CD4-positive, alpha-beta T cell treated with Interleukin-15 for 4 hours (primary cell): ENCODE data around the gene EPHA6.
"Not testable (repeated sequence)": the region's sequence is repeated elsewhere in the genome, so short reads cannot be mapped to it uniquely, and the experiment has no call there.

Experiments
- DNase-seq: peaks from one replicate; pipeline ENCODE4 v3.0.0-alpha.2; 2020; ENCODE audit warnings: low spot score

Gene EPHA6

GRCh38 chr3:97181704-97182103 is 367.3 kb downstream of the EPHA6 start:
- DNase-seq = no peak

- no peak for DNase-seq
Observed at GRCh38 chr3:97187771-97188170, 373.4 kb downstream of the EPHA6 start.

- no peak for DNase-seq
Observed at GRCh38 chr3:97189835-97190234, 375.4 kb downstream of the EPHA6 start.

DNA sequence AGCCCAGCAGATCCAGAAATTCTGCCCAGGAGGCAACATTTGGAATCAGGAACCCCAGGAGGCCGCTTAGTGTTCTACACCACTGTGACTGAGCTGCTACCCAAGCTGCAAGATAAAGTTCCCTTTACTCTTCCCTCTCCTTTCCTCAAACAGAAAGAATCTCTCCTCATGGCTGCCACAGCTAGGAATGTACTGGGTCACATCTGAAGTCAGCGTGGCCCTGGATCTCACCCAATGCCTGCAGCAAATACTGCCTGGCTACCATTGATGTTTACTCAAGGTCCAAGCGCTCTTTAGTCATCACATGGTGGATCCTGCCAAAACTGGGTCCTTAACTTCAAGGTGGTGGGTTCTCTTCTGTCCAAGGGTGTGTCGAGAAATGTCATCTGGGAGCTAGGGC is 382.7 kb downstream of the EPHA6 start:
- no peak for DNase-seq

- no peak for DNase-seq
Observed at GRCh38 chr3:97197830-97198229, 383.4 kb downstream of the EPHA6 start.

- no peak for DNase-seq
Observed at GRCh38 chr3:97200387-97200786, 386.0 kb downstream of the EPHA6 start.

DNA sequence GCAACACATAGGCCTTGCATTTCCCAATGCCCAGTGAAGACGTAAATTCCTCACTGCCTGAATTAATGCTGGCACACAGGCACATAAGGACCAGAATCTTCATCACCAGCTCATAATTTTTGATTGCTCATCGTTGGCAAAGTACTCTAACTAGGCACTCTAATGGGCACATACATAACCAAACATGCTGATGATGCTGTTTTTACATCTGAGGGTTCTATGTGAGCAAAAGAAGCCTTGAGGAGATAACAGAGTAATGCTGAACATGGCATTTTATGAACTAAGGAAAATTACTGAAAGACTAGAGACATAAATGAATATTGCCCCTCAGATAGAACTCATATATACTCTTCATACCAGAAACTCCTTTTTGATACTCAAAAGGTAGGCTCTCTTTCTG is 387.4 kb downstream of the EPHA6 start:
- no peak for DNase-seq

- DNase-seq = no peak
Observed at GRCh38 chr3:97228966-97229365, 414.6 kb downstream of the EPHA6 start.

DNA sequence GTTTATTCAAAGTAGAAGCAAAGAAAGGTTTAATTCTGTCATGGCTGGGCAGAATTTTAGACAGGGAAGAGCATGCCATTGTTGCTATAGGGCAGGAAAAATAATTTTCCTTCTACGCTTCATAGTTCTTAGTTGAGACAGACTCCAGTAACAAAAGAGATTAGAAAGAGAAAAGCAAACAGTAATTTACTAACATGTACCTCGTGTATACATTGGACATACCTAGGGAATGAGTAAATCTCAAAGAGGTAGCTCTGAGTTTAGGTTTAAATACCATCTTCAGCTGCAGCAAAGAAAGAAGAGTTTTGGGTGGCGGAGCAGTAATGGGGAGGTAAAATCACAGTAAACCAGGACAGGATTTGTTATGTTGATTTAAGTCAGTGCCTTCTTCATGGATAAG is 416.1 kb downstream of the EPHA6 start:
- no peak for DNase-seq

DNA sequence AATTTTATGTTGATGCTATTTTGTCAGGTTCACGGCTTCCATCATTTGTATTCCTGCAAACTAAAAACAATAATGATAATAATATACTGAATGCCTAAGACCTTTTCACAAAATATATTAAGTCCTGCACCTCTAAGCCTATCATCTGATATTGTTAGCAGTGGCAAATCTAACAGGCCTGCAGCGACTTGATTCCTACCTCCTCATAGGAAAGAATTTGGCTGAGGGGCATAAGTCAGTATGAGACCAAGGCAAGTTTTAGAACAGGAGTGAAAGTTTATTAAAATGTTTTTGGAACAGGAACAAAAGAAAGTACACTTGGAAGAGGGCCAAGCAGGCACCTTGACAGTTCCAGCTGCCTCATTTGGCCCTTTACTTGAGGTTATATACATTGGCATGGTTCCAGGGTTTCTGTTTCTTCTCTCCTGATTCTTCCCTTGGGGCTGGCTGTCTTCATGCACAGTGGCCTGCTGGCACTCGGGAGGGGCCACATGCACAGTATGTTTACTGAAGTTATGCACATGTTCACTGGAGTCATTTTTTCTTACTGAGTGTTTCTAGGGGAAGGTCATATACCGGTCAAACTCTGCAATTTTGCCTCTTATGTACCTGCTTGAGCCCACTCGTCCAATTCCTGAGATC is 418.1 kb downstream of the EPHA6 start:
- DNase-seq = no peak

- DNase-seq = no peak
Observed at GRCh38 chr3:97235179-97235578, 420.8 kb downstream of the EPHA6 start.

DNA sequence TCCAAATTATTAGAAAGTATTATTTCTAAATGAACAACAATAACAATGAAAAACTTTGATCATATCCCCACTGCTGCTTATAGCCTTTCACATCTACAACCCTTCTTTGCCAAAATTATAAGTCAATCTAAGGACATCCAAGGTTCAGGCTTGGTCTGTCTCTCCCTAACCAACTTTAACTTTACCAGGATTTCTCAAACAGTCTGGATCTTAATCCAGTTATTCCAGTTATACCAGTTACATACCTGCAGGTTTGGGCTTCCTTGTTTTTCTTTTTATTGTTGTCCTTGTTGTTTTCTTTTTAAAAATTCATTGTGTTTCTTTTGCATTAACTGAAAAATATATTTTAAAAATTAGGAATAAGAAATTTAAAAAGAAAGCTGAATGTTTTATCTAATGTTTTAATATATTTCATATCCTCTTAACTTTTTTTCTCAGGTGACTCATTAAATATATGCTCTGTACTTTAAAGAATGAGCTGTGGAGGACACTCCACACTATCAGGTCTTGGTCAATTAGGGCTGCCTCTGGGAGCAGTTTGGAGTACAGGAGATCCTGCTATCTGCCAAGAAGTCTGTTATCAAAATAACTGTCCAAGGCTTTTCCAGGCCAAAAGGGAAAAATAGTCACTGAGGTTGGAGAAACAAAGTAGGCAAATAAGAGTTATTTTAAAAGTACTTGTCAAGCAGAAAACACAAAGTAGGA is 421.4 kb downstream of the EPHA6 start:
- no peak for DNase-seq

DNA sequence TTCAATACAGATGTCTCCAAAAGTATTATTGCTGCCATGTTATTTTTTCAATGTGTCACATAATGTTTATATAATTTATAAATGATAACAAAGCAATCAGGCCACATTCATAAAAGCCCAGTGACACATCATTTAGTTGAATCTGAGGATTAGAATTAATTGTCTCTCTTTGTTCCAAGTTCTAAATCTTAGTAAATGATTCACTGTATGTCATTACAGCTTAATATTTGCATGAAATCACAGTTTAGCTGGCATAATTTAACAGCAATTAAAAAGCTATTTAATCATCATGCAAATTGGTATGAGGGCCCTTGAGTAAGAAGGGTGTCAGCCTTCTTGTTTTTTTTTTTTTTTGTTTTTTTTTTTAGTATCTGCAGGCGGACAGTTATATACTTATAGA is 427.0 kb downstream of the EPHA6 start:
- DNase-seq = no peak

DNA sequence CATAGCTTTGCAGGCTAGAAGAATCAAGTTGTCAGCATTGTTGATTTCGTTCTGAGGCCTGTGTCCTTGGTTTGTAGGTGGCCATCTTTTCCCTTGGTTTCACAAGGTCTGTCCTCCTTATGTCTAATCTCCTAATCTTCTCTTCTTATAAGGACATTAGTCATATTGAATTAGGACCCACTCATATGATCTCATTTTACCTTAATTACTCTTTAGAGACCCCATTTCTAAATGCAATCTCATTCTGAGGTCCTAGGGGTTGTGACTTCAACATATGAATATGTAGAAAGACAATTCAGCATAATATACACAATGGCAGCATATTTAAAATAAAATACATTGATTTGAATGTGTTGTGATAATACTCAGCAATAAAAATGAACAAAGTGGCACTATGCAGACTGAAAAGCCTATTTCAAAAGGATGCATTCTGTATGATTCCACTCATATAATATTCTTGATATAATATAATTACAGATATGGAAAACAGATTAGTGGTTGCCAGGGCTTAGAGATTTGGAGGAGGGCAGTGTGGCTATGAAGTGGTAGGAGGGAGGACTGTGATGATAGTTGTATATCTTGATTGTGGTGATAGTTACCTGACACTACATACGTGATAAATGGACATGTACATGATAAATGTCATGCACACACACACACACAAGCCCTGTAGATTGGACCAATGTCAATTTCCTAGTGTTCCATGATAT is 431.0 kb downstream of the EPHA6 start:
- no peak for DNase-seq

DNA sequence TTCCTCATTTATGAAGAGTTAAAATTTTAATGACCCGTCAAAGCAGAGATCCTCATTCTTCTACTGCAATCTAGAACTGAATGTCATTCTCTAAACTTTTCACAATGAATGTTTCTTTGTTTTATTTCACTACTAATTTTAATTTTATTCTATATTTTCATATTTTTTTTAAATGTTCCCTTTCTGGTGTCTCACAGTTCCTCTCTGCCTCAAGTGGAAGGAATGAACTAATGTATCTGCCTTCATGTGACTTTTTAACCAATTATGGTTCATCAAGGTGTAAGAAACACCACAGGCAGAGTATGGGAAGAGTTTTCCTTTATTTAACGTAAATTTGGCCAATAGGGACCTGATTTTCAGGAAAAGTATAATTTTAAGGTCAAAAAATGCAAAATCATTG is 441.7 kb downstream of the EPHA6 start:
- DNase-seq = no peak

DNA sequence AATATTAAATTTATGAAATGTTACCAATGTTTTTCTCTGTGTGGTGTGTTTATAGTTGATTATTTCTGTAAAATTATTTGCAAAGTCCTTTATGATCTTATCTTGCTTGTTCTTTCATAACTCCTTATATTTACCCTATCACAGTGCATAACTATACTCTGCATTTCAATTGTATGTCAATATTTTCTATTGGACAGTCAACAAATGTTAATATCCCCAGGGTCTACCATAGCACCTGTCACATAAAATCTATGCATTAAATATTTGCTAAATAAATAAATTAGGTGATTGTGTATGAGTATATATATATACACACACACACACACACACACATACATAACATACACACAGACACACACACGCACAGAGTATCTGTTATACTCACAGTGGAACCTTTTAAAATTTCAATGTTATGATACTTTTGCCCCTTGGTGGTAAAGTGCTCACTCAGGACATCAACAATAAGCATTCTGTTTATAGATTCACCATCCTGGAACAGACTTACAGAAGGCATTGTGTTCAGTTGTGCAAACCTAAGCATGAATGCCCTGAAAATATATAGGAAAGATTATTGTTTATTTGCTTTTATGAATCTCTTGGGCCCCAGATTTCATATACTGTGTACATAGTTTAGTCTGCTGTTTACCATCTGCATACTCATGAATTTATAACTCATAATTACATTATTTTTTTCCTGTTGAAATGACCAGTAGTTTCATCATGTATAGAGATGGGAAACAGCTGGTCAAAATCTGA is 443.7 kb downstream of the EPHA6 start:
- DNase-seq = no peak

DNA sequence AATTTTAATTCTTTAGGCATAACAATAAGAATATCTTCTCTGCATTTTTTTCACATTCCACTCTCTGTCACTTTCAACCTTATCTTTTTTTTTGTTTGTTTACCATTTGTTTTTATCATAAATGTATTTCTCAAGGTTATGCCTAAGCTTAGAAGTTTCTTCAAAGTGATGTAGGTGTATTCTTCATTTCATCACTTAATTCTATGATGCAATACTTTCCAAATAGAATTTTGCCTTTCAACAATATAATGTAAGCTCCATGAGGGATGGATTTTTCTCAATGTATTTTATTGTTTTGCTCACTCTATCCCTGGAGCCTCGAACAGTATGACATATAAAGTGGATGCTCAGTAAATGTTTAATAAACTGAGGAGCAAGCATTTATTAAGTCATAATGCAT is 444.9 kb downstream of the EPHA6 start:
- no peak for DNase-seq

- no peak for DNase-seq
Observed at GRCh38 chr3:97264180-97264579, 449.8 kb downstream of the EPHA6 start.

GRCh38 chr3:97265237-97266005 is 451.0 kb downstream of the EPHA6 start:
- no peak for DNase-seq

- DNase-seq = no peak
Observed at GRCh38 chr3:97269202-97269601, 454.8 kb downstream of the EPHA6 start.

GRCh38 chr3:97276879-97277550 is 462.6 kb downstream of the EPHA6 start:
- not testable (repeated sequence) for DNase-seq
